ENCODE data around the gene VHLL. TPM values are rescaled to one million over a fixed set of nuclear protein-coding genes. Genes with fewer than 3 reads are reported as not detected.
A peak's percentile ranks its signal among the peaks of the same experiment; 100 is the strongest.

VHLL gene
- total and polyA plus RNA-seq, 2 experiments from 2014 or later, result not detected

DNA sequence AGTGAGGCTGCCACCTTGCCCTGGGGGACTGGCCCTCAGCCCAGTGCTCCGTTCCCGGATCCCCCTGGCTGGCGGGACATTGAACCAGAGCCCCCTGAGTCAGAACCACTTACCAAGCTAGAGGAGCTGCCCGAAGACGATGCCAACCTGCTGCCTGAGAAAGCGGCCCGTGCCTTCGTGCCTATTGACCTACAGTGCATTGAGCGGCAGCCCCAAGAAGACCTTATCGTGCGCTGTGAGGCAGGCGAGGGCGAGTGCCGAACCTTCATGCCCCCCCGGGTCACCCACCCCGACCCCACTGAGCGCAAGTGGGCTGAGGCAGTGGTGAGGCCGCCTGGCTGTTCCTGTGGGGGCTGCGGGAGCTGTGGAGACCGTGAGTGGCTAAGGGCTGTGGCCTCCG lies 13.7 kb downstream of the VHLL start:
- DNase-seq (ENCODE audit: low spot score), result no peak
- Histone ChIP-seq H3K36me3 (replicated peaks; ENCODE audit: insufficient read depth, low read depth) (no peaks in the 10 kb centered on the region), H3K27ac (no peak overlapping the region), H3K4me2 (no peak overlapping the region), H3K4me3 (no peak overlapping the region), H2AFZ (no peak overlapping the region), H4K20me1 (ENCODE audit: insufficient read depth, poor library complexity, severe bottlenecking) (peaks cover 9% of the 10 kb centered on the region), H3K4me1 (ENCODE audit: insufficient read depth) (peaks cover 17% of the 10 kb centered on the region), H3K79me2 (peaks cover 38% of the 10 kb centered on the region), H3K9me3 (ENCODE audit: low read depth) (no peaks in the 10 kb centered on the region), H3K27me3 (no peaks in the 10 kb centered on the region), H3K9me2 (replicated peaks; ENCODE audit: insufficient read depth) (no peaks in the 10 kb centered on the region)
- TF ChIP-seq, protein P1, sequence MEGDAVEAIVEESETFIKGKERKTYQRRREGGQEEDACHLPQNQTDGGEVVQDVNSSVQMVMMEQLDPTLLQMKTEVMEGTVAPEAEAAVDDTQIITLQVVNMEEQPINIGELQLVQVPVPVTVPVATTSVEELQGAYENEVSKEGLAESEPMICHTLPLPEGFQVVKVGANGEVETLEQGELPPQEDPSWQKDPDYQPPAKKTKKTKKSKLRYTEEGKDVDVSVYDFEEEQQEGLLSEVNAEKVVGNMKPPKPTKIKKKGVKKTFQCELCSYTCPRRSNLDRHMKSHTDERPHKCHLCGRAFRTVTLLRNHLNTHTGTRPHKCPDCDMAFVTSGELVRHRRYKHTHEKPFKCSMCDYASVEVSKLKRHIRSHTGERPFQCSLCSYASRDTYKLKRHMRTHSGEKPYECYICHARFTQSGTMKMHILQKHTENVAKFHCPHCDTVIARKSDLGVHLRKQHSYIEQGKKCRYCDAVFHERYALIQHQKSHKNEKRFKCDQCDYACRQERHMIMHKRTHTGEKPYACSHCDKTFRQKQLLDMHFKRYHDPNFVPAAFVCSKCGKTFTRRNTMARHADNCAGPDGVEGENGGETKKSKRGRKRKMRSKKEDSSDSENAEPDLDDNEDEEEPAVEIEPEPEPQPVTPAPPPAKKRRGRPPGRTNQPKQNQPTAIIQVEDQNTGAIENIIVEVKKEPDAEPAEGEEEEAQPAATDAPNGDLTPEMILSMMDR (IDR thresholded peaks at IDR 0.05; ENCODE audit: poor library complexity), result no peak
- TF ChIP-seq EZH2phosphoT487 (IDR thresholded peaks at IDR 0.05; ENCODE audit: low read depth, severe bottlenecking, unreplicated experiment), result no peak
- TF ChIP-seq EZH2 (IDR thresholded peaks at IDR 0.05; ENCODE audit: borderline replicate concordance), result no peak
- WGBS (ENCODE audit: low lambda C conversion rate, missing lambda C conversion rate), result 96% methylated on average over 21 of the region's 21 CpGs

DNA sequence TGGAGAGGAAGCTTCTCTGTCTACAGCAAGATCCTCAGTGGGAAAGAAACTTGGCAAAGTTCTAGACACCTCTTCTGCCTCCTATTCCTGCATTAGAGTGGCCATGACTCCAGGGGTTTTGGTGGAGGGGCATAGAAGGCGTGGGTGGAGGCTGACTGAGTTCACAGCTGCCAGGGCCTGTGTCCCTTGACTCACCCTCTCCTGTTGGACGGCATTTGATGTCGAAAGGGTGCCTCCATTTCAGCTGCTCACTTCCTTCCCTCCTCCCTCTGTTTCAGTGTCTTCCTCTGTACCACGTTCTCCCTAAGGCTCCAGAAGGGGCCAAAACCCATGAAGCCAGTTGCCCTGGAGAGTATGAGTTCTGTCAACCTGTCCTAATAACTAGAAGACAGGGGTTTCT lies 14.3 kb downstream of the VHLL start:
- H3K4me3 ChIP-seq, result no peak overlapping the region
- 82% methylated on average over 4 of the region's 4 CpGs for WGBS (ENCODE audit: low lambda C conversion rate, missing lambda C conversion rate)
- H3K27me3 ChIP-seq, result no peaks in the 10 kb centered on the region
- no peaks in the 10 kb centered on the region for H3K9me2 ChIP-seq (replicated peaks; ENCODE audit: insufficient read depth)
- H3K4me1 ChIP-seq (ENCODE audit: insufficient read depth), result peaks cover 17% of the 10 kb centered on the region
- DNase-seq (ENCODE audit: low spot score), result no peak
- peaks cover 38% of the 10 kb centered on the region for H3K79me2 ChIP-seq
- H3K27ac ChIP-seq, result peak overlapping the region; percentile 14
- no peak overlapping the region for H2AFZ ChIP-seq
- no peaks in the 10 kb centered on the region for H3K36me3 ChIP-seq (replicated peaks; ENCODE audit: insufficient read depth, low read depth)
- TF ChIP-seq EZH2phosphoT487 (IDR thresholded peaks at IDR 0.05; ENCODE audit: low read depth, severe bottlenecking, unreplicated experiment) (no peak), EZH2 (IDR thresholded peaks at IDR 0.05; ENCODE audit: borderline replicate concordance) (no peak)
- TF ChIP-seq, protein P1 (IDR thresholded peaks at IDR 0.05; ENCODE audit: poor library complexity), result no peak
- peak overlapping the region; percentile 76 for H3K4me2 ChIP-seq
- H4K20me1 ChIP-seq (ENCODE audit: insufficient read depth, poor library complexity, severe bottlenecking), result peaks cover 12% of the 10 kb centered on the region
- no peaks in the 10 kb centered on the region for H3K9me3 ChIP-seq (ENCODE audit: low read depth)

DNA sequence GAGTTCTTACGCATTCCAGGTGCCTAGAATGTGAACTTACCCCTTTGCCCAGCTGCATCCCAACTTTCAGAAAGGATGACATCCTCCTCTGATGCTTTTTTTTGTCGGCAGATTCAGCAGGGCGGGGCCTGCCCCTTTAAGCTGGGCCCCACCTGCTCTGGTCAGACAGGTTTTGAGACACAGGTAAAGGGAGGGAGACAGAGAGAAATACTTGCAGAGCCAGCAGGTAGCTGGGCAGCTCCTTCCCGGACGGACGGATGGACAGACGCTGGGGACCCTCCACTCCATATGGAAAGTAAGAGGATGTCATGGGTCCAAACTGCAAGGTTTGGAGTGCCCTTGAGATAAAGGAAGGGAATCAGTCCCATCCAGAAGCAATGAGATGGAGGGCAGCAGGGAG lies 15.0 kb downstream of the VHLL start, which contains the start of gene TMEM79:
Gene TMEM79, plus strand, starts transcription at position 214 of the 400 bp plus-strand sequence. CDS start 902 bp downstream, outside the sequence.
- H3K9me3 ChIP-seq (ENCODE audit: low read depth), result no peaks in the 10 kb centered on the region
- WGBS (ENCODE audit: low lambda C conversion rate, missing lambda C conversion rate), result 63% methylated on average over 7 of the region's 7 CpGs
- H3K36me3 ChIP-seq (replicated peaks; ENCODE audit: insufficient read depth, low read depth), result no peaks in the 10 kb centered on the region
- H2AFZ ChIP-seq, result peak within 1 kb of the TSS; percentile 51
- peak within 1 kb of the TSS; percentile 76 for H3K4me2 ChIP-seq
- H3K9me2 ChIP-seq (replicated peaks; ENCODE audit: insufficient read depth), result no peaks in the 10 kb centered on the region
- TF ChIP-seq, protein P1 (IDR thresholded peaks at IDR 0.05; ENCODE audit: poor library complexity), result no peak
- TF ChIP-seq EZH2 (IDR thresholded peaks at IDR 0.05; ENCODE audit: borderline replicate concordance), result no peak
- no peak for TF ChIP-seq EZH2phosphoT487 (IDR thresholded peaks at IDR 0.05; ENCODE audit: low read depth, severe bottlenecking, unreplicated experiment)
- peaks cover 43% of the 10 kb centered on the region for H3K79me2 ChIP-seq
- H4K20me1 ChIP-seq (ENCODE audit: insufficient read depth, poor library complexity, severe bottlenecking), result peaks cover 14% of the 10 kb centered on the region
- peak; percentile 42 for DNase-seq (ENCODE audit: low spot score)
- no peaks in the 10 kb centered on the region for H3K27me3 ChIP-seq
- peak within 1 kb of the TSS; percentile 48 for H3K4me3 ChIP-seq
- peaks cover 17% of the 10 kb centered on the region for H3K4me1 ChIP-seq (ENCODE audit: insufficient read depth)
- H3K27ac ChIP-seq, result peak within 1 kb of the TSS; percentile 74
